IMR-90 (cell line): Measurements from ENCODE around the gene RABL2B. TPM values are rescaled to one million over a fixed set of nuclear protein-coding genes. Genes with fewer than 3 reads are reported as not detected.

ENCODE experiments used
- ATAC-seq: fragments of 200-7000 bp; cut with Tn5 transposase; 2 replicates; pipeline ENCODE4 v1.9.1; 2020; ENCODE audit warnings: low read depth, mild to moderate bottlenecking, moderate library complexity
- BruUV-seq: library from RNA; stranded (reverse); fragments of 400-500 nt; replicated peaks from 2 replicates; lab custom pipeline; 2021; lab: Mats Ljungman, UMichigan
- CTCF ChIA-PET: fragments of 300-600 bp; formaldehyde crosslinking; extraction: SDS; loops from one replicate; lab custom pipeline; 2021; ENCODE audit warnings: antibody characterized with exemption; lab: Yijun Ruan, JAX
- POLR2A ChIA-PET: fragments of 300-600 bp; sonication (Branson Sonifier 250); formaldehyde crosslinking; loops from one replicate; lab custom pipeline; 2022; ENCODE audit warnings: antibody characterized with exemption; ENCODE audit not compliant: unreplicated experiment; lab: Charles Lee
- DNase-seq: peaks from one replicate; pipeline ENCODE4 v3.0.0; 2013
- H2AFZ ChIP-seq: replicated peaks from 2 replicates; pipeline ENCODE3; 2013; ENCODE audit warnings: low read length, mild to moderate bottlenecking; ENCODE audit not compliant: poor library complexity
- H2AK5ac ChIP-seq: 2 replicates; pipeline ENCODE4 v1.6.1; 2013; ENCODE audit warnings: low read depth, low read length, inconsistent platforms
- H2AK9ac ChIP-seq: replicated peaks from 2 replicates; pipeline ENCODE3; 2013; ENCODE audit warnings: mild to moderate bottlenecking, low read depth, low read length, moderate library complexity; ENCODE audit not compliant: poor library complexity
- H2BK120ac ChIP-seq: 2 replicates; pipeline ENCODE4 v1.6.1; 2013; ENCODE audit warnings: low read depth, low read length, inconsistent platforms
- H2BK15ac ChIP-seq: 3 replicates; pipeline ENCODE4 v1.6.1; 2013; ENCODE audit warnings: low read depth, low read length, inconsistent platforms
- H2BK20ac ChIP-seq: 2 replicates; pipeline ENCODE4 v1.6.1; 2013; ENCODE audit warnings: low read depth, mild to moderate bottlenecking, inconsistent platforms, low read length, moderate library complexity
- H2BK5ac ChIP-seq: 2 replicates; pipeline ENCODE4 v1.6.1; 2013; ENCODE audit warnings: mild to moderate bottlenecking, low read depth, low read length, inconsistent platforms; ENCODE audit not compliant: poor library complexity, severe bottlenecking
- H3K14ac ChIP-seq: replicated peaks from 2 replicates; pipeline ENCODE4 v1.6.1; 2013; ENCODE audit warnings: low read depth, low read length, inconsistent platforms
- H3K18ac ChIP-seq: 2 replicates; pipeline ENCODE4 v1.6.1; 2013; ENCODE audit warnings: low read depth, low read length, control low read depth
- H3K23ac ChIP-seq: 2 replicates; pipeline ENCODE4 v1.6.1; 2013; ENCODE audit warnings: low read depth, low read length, inconsistent platforms
- H3K27ac ChIP-seq: 2 replicates; pipeline ENCODE4 v1.5.1; 2013; ENCODE audit warnings: mild to moderate bottlenecking, control low read depth, low read length; ENCODE audit not compliant: insufficient read depth
- H3K27me3 ChIP-seq: 2 replicates; pipeline ENCODE4 v1.6.1; 2013; ENCODE audit warnings: low read length; ENCODE audit not compliant: control insufficient read depth, insufficient read depth
- H3K36me3 ChIP-seq: 2 replicates; pipeline ENCODE4 v1.6.1; 2013; ENCODE audit warnings: low read length, mixed read lengths; ENCODE audit not compliant: control insufficient read depth, insufficient read depth
- H3K4ac ChIP-seq: 2 replicates; pipeline ENCODE4 v1.6.1; 2013; ENCODE audit warnings: low read depth, low read length, inconsistent platforms
- H3K4me1 ChIP-seq: 2 replicates; pipeline ENCODE4 v1.6.1; 2013; ENCODE audit warnings: low read length, mixed read lengths; ENCODE audit not compliant: control insufficient read depth, insufficient read depth
- H3K4me2 ChIP-seq: 2 replicates; pipeline ENCODE4 v1.6.1; 2013; ENCODE audit warnings: low read depth, mild to moderate bottlenecking, control low read depth, low read length, moderate library complexity
- H3K4me3 ChIP-seq: 2 replicates; pipeline ENCODE4 v1.5.1; 2013; ENCODE audit warnings: low read depth, mild to moderate bottlenecking, control low read depth, low read length, moderate library complexity; ENCODE audit not compliant: insufficient read depth
- H3K56ac ChIP-seq: 2 replicates; pipeline ENCODE4 v1.6.1; 2013; ENCODE audit warnings: low read length, inconsistent platforms; ENCODE audit not compliant: insufficient read depth; ENCODE audit errors: extremely low read depth
- H3K79me1 ChIP-seq, 2 experiments: 2 replicates each; pipeline ENCODE4 v1.6.1; 2013; ENCODE audit warnings: low read length in 2 of 2, inconsistent platforms in 1 of 2, low read depth in 1 of 2
- H3K9ac ChIP-seq: 2 replicates; pipeline ENCODE4 v1.6.1; 2013; ENCODE audit warnings: low read depth, low read length, control low read depth
- H3K9me1 ChIP-seq: 2 replicates; pipeline ENCODE4 v1.6.1; 2013; ENCODE audit warnings: low read length, inconsistent platforms; ENCODE audit not compliant: insufficient read depth
- H3K9me3 ChIP-seq: 2 replicates; pipeline ENCODE4 v1.6.1; 2013; ENCODE audit warnings: low read length; ENCODE audit not compliant: control insufficient read depth, insufficient read depth
- H4K20me1 ChIP-seq: 2 replicates; pipeline ENCODE4 v1.6.1; 2013; ENCODE audit warnings: low read length, inconsistent platforms; ENCODE audit not compliant: insufficient read depth
- H4K5ac ChIP-seq: 2 replicates; pipeline ENCODE4 v1.6.1; 2013; ENCODE audit warnings: mild to moderate bottlenecking, low read depth, low read length, control low read depth
- H4K8ac ChIP-seq, 2 experiments: 2 replicates each; pipeline ENCODE4 v1.6.1; 2013; ENCODE audit warnings: low read depth in 2 of 2, low read length in 2 of 2, control low read depth in 1 of 2, inconsistent platforms in 1 of 2
- H4K91ac ChIP-seq: 2 replicates; pipeline ENCODE4 v1.6.1; 2013; ENCODE audit warnings: low read depth, low read length, inconsistent platforms; ENCODE audit not compliant: insufficient read depth
- MAFK ChIP-seq: IDR thresholded peaks from 2 replicates; pipeline ENCODE4 v1.6.1; 2012; ENCODE audit warnings: low read depth, low read length, improper control_type of control experiment
- MAZ ChIP-seq: IDR thresholded peaks from 2 replicates; pipeline ENCODE4 v1.6.1; 2012; ENCODE audit warnings: low read depth, mild to moderate bottlenecking, low read length, improper control_type of control experiment, moderate library complexity, borderline replicate concordance
- MXI1 ChIP-seq: IDR thresholded peaks from 2 replicates; pipeline ENCODE4 v1.6.1; 2012; ENCODE audit warnings: low read depth, mild to moderate bottlenecking, low read length, moderate library complexity, borderline replicate concordance
- NFE2L2 ChIP-seq: fragments of 150-350 bp; IDR thresholded peaks from 2 replicates; pipeline ENCODE4 v1.6.1; 2016; ENCODE audit warnings: low read depth, mild to moderate bottlenecking, low read length
- RFX5 ChIP-seq: IDR thresholded peaks from 2 replicates; pipeline ENCODE4 v1.8.0; 2012; ENCODE audit warnings: low read depth, mild to moderate bottlenecking, low read length, moderate library complexity
- WGBS, 2 experiments: methylation state at CpG; one replicate each; pipeline versions ENCODE4 v1.1.5 to v1.1.7; 2013; ENCODE audit warnings: missing lambda C conversion rate in 2 of 2; ENCODE audit not compliant: insufficient read length in 1 of 2; ENCODE audit errors: extremely low coverage in 2 of 2; 5-methylcytosine and 5-hydroxymethylcytosine counted together
- dilution Hi-C: fragments of 300-500 bp; cut with HindIII; formaldehyde crosslinking; loops from one replicate; pipeline ENCODE4 v1.14.3; 2018; ENCODE audit warnings: low sequenced_read_pairs; ENCODE audit not compliant: unreplicated experiment
- in situ Hi-C: fragments of 300-500 bp; cut with MboI; formaldehyde crosslinking; loops from 3 replicates; pipeline ENCODE4 v1.14.3; 2019; ENCODE audit warnings: low sequenced_read_pairs, inconsistent platforms, mixed read lengths
- intact Hi-C: fragments of 100-400 bp; cut with micrococcal nuclease; formaldehyde crosslinking; loops from 2 replicates; pipeline ENCODE4 v1.10.0; 2022
- polyA plus RNA-seq, 3 experiments: library from polyadenylated mRNA; depleted of rRNA; stranded (reverse); fragments of >200 nt; gene quantifications; 2 replicates each; pipeline ENCODE4 v1.2.3, GENCODE V29; 2012; ENCODE audit warnings: low replicate concordance in 1 of 3
- total RNA-seq: library from RNA; depleted of rRNA; stranded (reverse); fragments of >200 nt; gene quantifications from 2 replicates; pipeline ENCODE4 v1.2.3, GENCODE V29; 2012
- TF ChIP-seq, protein P1 (sequence below): fragments of 150-350 bp; IDR thresholded peaks from 2 replicates; pipeline ENCODE4 v1.6.1; 2017; ENCODE audit warnings: mild to moderate bottlenecking, antibody characterized with exemption, low read length, low read depth
- TF ChIP-seq, protein P2 (sequence below): fragments of 150-350 bp; IDR thresholded peaks from 2 replicates; pipeline ENCODE4 v1.6.1; 2016; ENCODE audit warnings: low read depth, mild to moderate bottlenecking, low read length, moderate library complexity, borderline replicate concordance
- TF ChIP-seq, protein P3 (sequence below): conservative IDR thresholded peaks from 2 replicates; pipeline ENCODE4 v1.5.1; 2012; ENCODE audit warnings: mild to moderate bottlenecking, low read depth, low read length, improper control_type of control experiment

The RABL2B gene
- total and polyA plus RNA-seq, 2 of the 4 experiments (the other 2 are of a cell fraction): 8.4 to 23.3 TPM

DNA sequence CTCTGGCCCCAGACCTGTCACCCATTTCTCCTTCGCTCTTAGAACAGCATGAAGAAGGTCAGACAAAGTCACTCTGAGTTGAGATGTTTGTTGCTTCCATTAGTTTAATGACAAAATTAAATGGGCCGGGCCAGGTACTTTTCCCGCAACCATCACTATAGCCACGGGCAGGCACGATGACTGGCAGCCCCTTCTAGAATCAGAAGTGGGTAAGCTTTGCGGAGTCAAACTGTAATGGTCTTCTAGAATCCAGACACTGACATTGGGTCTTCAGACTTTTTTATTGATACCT is 47.8 kb downstream of the RABL2B start:
- H3K4me2 ChIP-seq: no peak overlapping the region
- no peaks in the 10 kb centered on the region for H3K9me3 ChIP-seq
- H3K9me1 ChIP-seq: no peaks in the 10 kb centered on the region
- no peak overlapping the region for H2AK5ac ChIP-seq
- H3K18ac ChIP-seq: no peak overlapping the region
- POLR2A ChIA-PET: no interaction called here
- no peak overlapping the region for H2BK15ac ChIP-seq
- H3K9ac ChIP-seq: no peak overlapping the region
- no peak for DNase-seq
- no peak overlapping the region for H2AFZ ChIP-seq
- peaks cover 31% of the 10 kb centered on the region for H3K27me3 ChIP-seq
- dilution Hi-C loops (no loop called here), intact Hi-C loops (no loop called here), in situ Hi-C loops (no loop called here)
- no peak overlapping the region for H3K4ac ChIP-seq
- no peaks in the 10 kb centered on the region for H3K36me3 ChIP-seq
- H3K23ac ChIP-seq: no peak overlapping the region
- H4K5ac ChIP-seq: no peak overlapping the region
- ATAC-seq: no peak
- WGBS, 2 experiments: 100% methylated on average over 1 of the region's 6 CpGs; no CpG with 5 or more reads in 1 of the 2 experiments
- BruUV-seq: no TSS peak
- H4K91ac ChIP-seq: no peak overlapping the region
- no peak overlapping the region for H3K27ac ChIP-seq
- no peak overlapping the region for H3K56ac ChIP-seq
- H2BK5ac ChIP-seq: no peak overlapping the region
- no peaks in the 10 kb centered on the region for H3K79me1 ChIP-seq
- TF ChIP-seq MAZ: no peak
- TF ChIP-seq RFX5: no peak
- no peak for TF ChIP-seq MAFK
- TF ChIP-seq, protein P1, sequence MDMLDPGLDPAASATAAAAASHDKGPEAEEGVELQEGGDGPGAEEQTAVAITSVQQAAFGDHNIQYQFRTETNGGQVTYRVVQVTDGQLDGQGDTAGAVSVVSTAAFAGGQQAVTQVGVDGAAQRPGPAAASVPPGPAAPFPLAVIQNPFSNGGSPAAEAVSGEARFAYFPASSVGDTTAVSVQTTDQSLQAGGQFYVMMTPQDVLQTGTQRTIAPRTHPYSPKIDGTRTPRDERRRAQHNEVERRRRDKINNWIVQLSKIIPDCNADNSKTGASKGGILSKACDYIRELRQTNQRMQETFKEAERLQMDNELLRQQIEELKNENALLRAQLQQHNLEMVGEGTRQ: no peak
- TF ChIP-seq, protein P2, sequence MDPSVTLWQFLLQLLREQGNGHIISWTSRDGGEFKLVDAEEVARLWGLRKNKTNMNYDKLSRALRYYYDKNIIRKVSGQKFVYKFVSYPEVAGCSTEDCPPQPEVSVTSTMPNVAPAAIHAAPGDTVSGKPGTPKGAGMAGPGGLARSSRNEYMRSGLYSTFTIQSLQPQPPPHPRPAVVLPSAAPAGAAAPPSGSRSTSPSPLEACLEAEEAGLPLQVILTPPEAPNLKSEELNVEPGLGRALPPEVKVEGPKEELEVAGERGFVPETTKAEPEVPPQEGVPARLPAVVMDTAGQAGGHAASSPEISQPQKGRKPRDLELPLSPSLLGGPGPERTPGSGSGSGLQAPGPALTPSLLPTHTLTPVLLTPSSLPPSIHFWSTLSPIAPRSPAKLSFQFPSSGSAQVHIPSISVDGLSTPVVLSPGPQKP: no peak
- no peak for TF ChIP-seq NFE2L2
- no peak for TF ChIP-seq MXI1
- TF ChIP-seq, protein P3, sequence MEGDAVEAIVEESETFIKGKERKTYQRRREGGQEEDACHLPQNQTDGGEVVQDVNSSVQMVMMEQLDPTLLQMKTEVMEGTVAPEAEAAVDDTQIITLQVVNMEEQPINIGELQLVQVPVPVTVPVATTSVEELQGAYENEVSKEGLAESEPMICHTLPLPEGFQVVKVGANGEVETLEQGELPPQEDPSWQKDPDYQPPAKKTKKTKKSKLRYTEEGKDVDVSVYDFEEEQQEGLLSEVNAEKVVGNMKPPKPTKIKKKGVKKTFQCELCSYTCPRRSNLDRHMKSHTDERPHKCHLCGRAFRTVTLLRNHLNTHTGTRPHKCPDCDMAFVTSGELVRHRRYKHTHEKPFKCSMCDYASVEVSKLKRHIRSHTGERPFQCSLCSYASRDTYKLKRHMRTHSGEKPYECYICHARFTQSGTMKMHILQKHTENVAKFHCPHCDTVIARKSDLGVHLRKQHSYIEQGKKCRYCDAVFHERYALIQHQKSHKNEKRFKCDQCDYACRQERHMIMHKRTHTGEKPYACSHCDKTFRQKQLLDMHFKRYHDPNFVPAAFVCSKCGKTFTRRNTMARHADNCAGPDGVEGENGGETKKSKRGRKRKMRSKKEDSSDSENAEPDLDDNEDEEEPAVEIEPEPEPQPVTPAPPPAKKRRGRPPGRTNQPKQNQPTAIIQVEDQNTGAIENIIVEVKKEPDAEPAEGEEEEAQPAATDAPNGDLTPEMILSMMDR: no peak
- H3K4me3 ChIP-seq: no peak overlapping the region
- H3K4me1 ChIP-seq: peaks cover 7% of the 10 kb centered on the region
- H4K8ac ChIP-seq: no peak overlapping the region
- H2AK9ac ChIP-seq: no peak overlapping the region
- 0 out of 2 replicates have a peak, but pooled peaks cover 5% of the 10 kb centered on the region for H4K20me1 ChIP-seq
- H2BK120ac ChIP-seq: no peak overlapping the region
- no peak overlapping the region for H3K14ac ChIP-seq
- no peak overlapping the region for H2BK20ac ChIP-seq
- CTCF ChIA-PET: no interaction called here
